Caki2 (cell line): ENCODE data around the gene C2CD2L. TPM values are rescaled to one million over a fixed set of nuclear protein-coding genes. Genes with fewer than 3 reads are reported as not detected.
"Not testable (repeated sequence)": the region's sequence is repeated elsewhere in the genome, so short reads cannot be mapped to it uniquely, and the experiment has no call there.

Source experiments
- DNase-seq: peaks from one replicate; pipeline ENCODE4 v3.0.0-alpha.2; 2015; ENCODE audit warnings: low read depth
- in situ Hi-C: cut with HindIII; loops from 2 replicates; pipeline ENCODE4 v1.10.0; 2016; ENCODE audit warnings: low sequenced_read_pairs, low pct_unique_long_range_greater_than_20kb, mixed read lengths
- total RNA-seq: library from RNA; depleted of rRNA; stranded (reverse); fragments of >200 nt; shearing (Covaris generic); gene quantifications from 2 replicates; pipeline ENCODE4 v1.2.3, GENCODE V29; 2014; ENCODE audit warnings: low replicate concordance

The C2CD2L gene
- total RNA-seq, 1 experiment from 2014 or later, result 3.2 TPM

GRCh38 chr11:119091966-119092879 lies 14.9 kb upstream of the C2CD2L start:
- no peak for DNase-seq
- in situ Hi-C loops, result no loop called here

- in situ Hi-C loops, result no loop called here
- no peak for DNase-seq
These were observed 14.0 kb upstream of the C2CD2L start for GRCh38 chr11:119092880-119093842.

- in situ Hi-C loops, result no loop called here
- DNase-seq, result peak; percentile 33
These were observed 13.0 kb upstream of the C2CD2L start for GRCh38 chr11:119093942-119094815.

GRCh38 chr11:119094816-119095065 lies 12.4 kb upstream of the C2CD2L start:
- in situ Hi-C loops, result no loop called here
- DNase-seq, result no peak

GRCh38 chr11:119095066-119095880 lies 11.9 kb upstream of the C2CD2L start:
- in situ Hi-C loops, result no loop called here
- peak; percentile 99 for DNase-seq

- in situ Hi-C loops, result loop anchor here (25.0 kb wide), 1 partner anchor 213 kb away; the partner anchor contains the start of gene MCAM
- DNase-seq, result no peak
These were observed 7.4 kb upstream of the C2CD2L start for GRCh38 chr11:119099711-119100110.

GRCh38 chr11:119100246-119100970 lies 6.7 kb upstream of the C2CD2L start:
- in situ Hi-C loops, result loop anchor here (25.0 kb wide), 1 partner anchor 212 kb away; the partner anchor contains the start of gene MCAM
- DNase-seq, result peak; percentile 51

- in situ Hi-C loops, result loop anchor here (25.0 kb wide), 1 partner anchor 211 kb away; the partner anchor contains the start of gene MCAM
- no peak for DNase-seq
These were observed 6.0 kb upstream of the C2CD2L start for GRCh38 chr11:119100994-119101758.

GRCh38 chr11:119101759-119102423 lies 5.3 kb upstream of the C2CD2L start, which contains the start of gene DPAGT1:
Gene DPAGT1, minus strand, starts transcription at chr11:119101853. Its CDS starts 198 bp downstream, at chr11:119101655.
- in situ Hi-C loops, result loop anchor here (25.0 kb wide), 1 partner anchor 210 kb away; the partner anchor contains the start of gene MCAM
- DNase-seq, result peak; percentile 93

- DNase-seq, result not testable (repeated sequence)
These were observed 3.9 kb upstream of the C2CD2L start for GRCh38 chr11:119103161-119103664.

GRCh38 chr11:119103793-119104192 lies 3.4 kb upstream of the C2CD2L start:
- in situ Hi-C loops, result loop anchor here (25.0 kb wide), 1 partner anchor 209 kb away; the partner anchor contains the start of gene MCAM
- DNase-seq, result no peak

More at GRCh38 chr11:119103161-119103664, 3.9 kb upstream of the C2CD2L start:
- in situ Hi-C loops, result loop anchor here (25.0 kb wide), 1 partner anchor 209 kb away; the partner anchor contains the start of gene MCAM

GRCh38 chr11:119107538-119108145 lies 498 bp downstream of the C2CD2L start:
- DNase-seq, result no peak
- in situ Hi-C loops, result loop anchor here (25.0 kb wide), 1 partner anchor 205 kb away; the partner anchor contains the start of gene MCAM

- in situ Hi-C loops, result loop anchor here (25.0 kb wide), 1 partner anchor 204 kb away; the partner anchor contains the start of gene MCAM
- DNase-seq, result no peak
These were observed 1.2 kb downstream of the C2CD2L start for GRCh38 chr11:119108146-119108856.

- DNase-seq, result no peak
- in situ Hi-C loops, result loop anchor here (25.0 kb wide), 1 partner anchor 203 kb away; the partner anchor contains the start of gene MCAM
These were observed 1.7 kb downstream of the C2CD2L start for GRCh38 chr11:119108857-119109221.
